CD4-positive, alpha-beta T cell (primary cell): Measurements from ENCODE around the gene TEX12. TPM values are rescaled to one million over a fixed set of nuclear protein-coding genes. Genes with fewer than 3 reads are reported as not detected.

Experiments
- ATAC-seq: fragments of 200-7000 bp; cut with Tn5 transposase; one replicate; pipeline ENCODE4 v1.10.0; 2022; ENCODE audit warnings: mild to moderate bottlenecking; ENCODE audit not compliant: poor library complexity
- CTCF ChIA-PET: fragments of 350-600 bp; sonication (Branson Sonifier 250); formaldehyde crosslinking; loops from one replicate; lab custom pipeline; 2021; ENCODE audit warnings: antibody characterized with exemption, inconsistent platforms; lab: Charles Lee
- POLR2A ChIA-PET: fragments of 350-600 bp; sonication (Branson Sonifier 250); formaldehyde crosslinking; loops from one replicate; lab custom pipeline; 2021; ENCODE audit warnings: antibody characterized with exemption, inconsistent platforms; lab: Charles Lee
- DNase-seq, 14 experiments: peaks; one replicate each; pipeline ENCODE4 v3.0.0-alpha.2; 2013 to 2020; ENCODE audit warnings: mixed read lengths in 2 of 14
- H3K27ac ChIP-seq, 2 donors: one replicate each; pipeline versions ENCODE4 v1.5.1 to v1.7.0; 2013; ENCODE audit warnings: low read length in 2 of 2, low read depth in 1 of 2, mild to moderate bottlenecking in 1 of 2
- H3K27me3 ChIP-seq, 2 experiments: 1 replicate in 1 of 2; 2 replicates in 1 of 2; pipeline versions ENCODE4 v1.6.1 to v1.7.0; 2013; ENCODE audit warnings: low read length in 2 of 2, control low read depth in 1 of 2, mild to moderate bottlenecking in 1 of 2, moderate library complexity in 1 of 2; ENCODE audit not compliant: insufficient read depth in 2 of 2, control insufficient read depth in 1 of 2
- H3K36me3 ChIP-seq: one replicate; pipeline ENCODE4 v1.6.1; 2013; ENCODE audit warnings: low read length, control low read depth; ENCODE audit not compliant: insufficient read depth
- H3K4me1 ChIP-seq: one replicate; pipeline ENCODE4 v1.6.1; 2013; ENCODE audit warnings: low read length, control low read depth; ENCODE audit not compliant: insufficient read depth
- H3K4me3 ChIP-seq: one replicate; pipeline ENCODE4 v1.5.1; 2013; ENCODE audit warnings: mild to moderate bottlenecking, low read length, moderate library complexity
- H3K9me3 ChIP-seq, 2 experiments: 1 replicate in 1 of 2; 2 replicates in 1 of 2; pipeline versions ENCODE4 v1.6.1 to v1.7.0; 2013; ENCODE audit warnings: low read length in 2 of 2, mild to moderate bottlenecking in 2 of 2, control low read depth in 1 of 2, moderate library complexity in 1 of 2; ENCODE audit not compliant: control insufficient read depth in 1 of 2, insufficient read depth in 1 of 2
- H3K27ac Mint-ChIP-seq: one replicate; pipeline ENCODE4 v1.8.0; 2020; ENCODE audit warnings: mixed read lengths
- H3K27me3 Mint-ChIP-seq: one replicate; pipeline ENCODE4 v1.8.0; 2021; ENCODE audit warnings: mixed read lengths
- H3K36me3 Mint-ChIP-seq: one replicate; pipeline ENCODE4 v1.8.0; 2021; ENCODE audit warnings: low read depth, mixed read lengths
- H3K4me1 Mint-ChIP-seq: one replicate; pipeline ENCODE4 v1.8.0; 2021; ENCODE audit warnings: low read depth, mixed read lengths
- H3K4me3 Mint-ChIP-seq: one replicate; pipeline ENCODE4 v1.8.0; 2020; ENCODE audit warnings: mild to moderate bottlenecking, mixed read lengths
- H3K9me3 Mint-ChIP-seq: one replicate; pipeline ENCODE4 v1.8.0; 2020; ENCODE audit warnings: mixed read lengths
- CTCF ChIP-seq: fragments of 200-600 bp; IDR thresholded peaks from one replicate; pipeline ENCODE4 v1.8.0; 2022; ENCODE audit warnings: antibody characterized with exemption, mild to moderate bottlenecking
- intact Hi-C, 2 experiments: fragments of 100-400 bp; cut with DNase I in 1 of 2; cut with micrococcal nuclease in 1 of 2; formaldehyde crosslinking; loops; one replicate each; pipeline versions ENCODE4 v1.15.1 to v1.9.0; 2023 to 2025; cut with DNase I, micrococcal nuclease
- total RNA-seq, 174 experiments: library from RNA in 2 of 174; stranded (reverse) in 2 of 174; gene quantifications; one replicate each; pipeline ENCODE4 v1.2.3 and lab custom pipeline; 2021 to 2026

Gene TEX12
- total RNA-seq, 2 experiments from 2014 or later = 0.39 to 0.82 TPM

GRCh38 chr11:112221274-112221835, 54.2 kb downstream of the TEX12 start:
- Histone ChIP-seq H3K27me3 (no peaks in the 10 kb centered on the region), H3K4me1 (peaks cover 11% of the 10 kb centered on the region), H3K9me3 (no peaks in the 10 kb centered on the region), H3K27ac (no peak overlapping the region), H3K36me3 (no peaks in the 10 kb centered on the region), H3K4me3 (no peak overlapping the region)
- intact Hi-C loops = loop anchor here in 1 of 2 experiments (2.0 to 10.0 kb wide), 5 partner anchors 109 to 457 kb away; partner anchors contain the start of genes PPP2R1B, SDHD and TIMM8B
- Mint-ChIP-seq H3K9me3 (no peaks in the 10 kb centered on the region), H3K4me1 (peaks cover 6% of the 10 kb centered on the region), H3K27ac (no peak overlapping the region), H3K36me3 (peaks cover 5% of the 10 kb centered on the region), H3K4me3 (no peak overlapping the region), H3K27me3 (no peaks in the 10 kb centered on the region)
- no peak for ATAC-seq
- TF ChIP-seq CTCF = no peak
- DNase-seq = no peak
- ChIA-PET POLR2A (interaction anchor here (0.7 kb wide), 1 partner anchor 9 kb away, joined by 4 read pairs; no protein-coding TSS in a partner anchor), CTCF (interaction anchor here (3.3 to 6.2 kb wide), 2 partner anchors 59 to 334 kb away, joined by 15 to 49 read pairs; no protein-coding TSS in a partner anchor)

Other genes with a start within 250 kb of the TEX12 start
- gene C11orf52, start 248.5 kb upstream of the TEX12 start, total RNA-seq = not detected
- under 1 TPM; 0.78 to 0.85 TPM for gene DIXDC1, start 230.0 kb upstream of the TEX12 start, total RNA-seq
- 10 to 100 TPM; 10.7 to 10.8 TPM for gene DLAT, start 142.0 kb upstream of the TEX12 start, total RNA-seq
- gene PIH1D2, start 93.4 kb upstream of the TEX12 start, total RNA-seq = not detected
- 10 to 100 TPM; 14.8 to 16.0 TPM for gene NKAPD1, start 93.1 kb upstream of the TEX12 start, total RNA-seq
- gene TIMM8B, start 80.6 kb upstream of the TEX12 start, total RNA-seq = 10 to 100 TPM in 1 of 2 experiments, 1 to 10 TPM in 1; 9.1 to 10.5 TPM
- 10 to 100 TPM; 24.8 to 29.4 TPM for gene SDHD, start 80.5 kb upstream of the TEX12 start, total RNA-seq
- gene IL18, start 3.3 kb upstream of the TEX12 start, total RNA-seq = under 1 TPM in 1 of 2 experiments, not detected in 1; 0.27 TPM
- gene BCO2, start 8.1 kb downstream of the TEX12 start, total RNA-seq = 1 to 10 TPM; 1.1 to 1.5 TPM
- gene PTS, start 59.1 kb downstream of the TEX12 start, total RNA-seq = 10 to 100 TPM; 82.9 to 86.2 TPM
- gene PLET1, start 93.5 kb downstream of the TEX12 start, total RNA-seq = not detected